ENCODE measurements around the gene SGPP2.

The SGPP2 gene

DNA sequence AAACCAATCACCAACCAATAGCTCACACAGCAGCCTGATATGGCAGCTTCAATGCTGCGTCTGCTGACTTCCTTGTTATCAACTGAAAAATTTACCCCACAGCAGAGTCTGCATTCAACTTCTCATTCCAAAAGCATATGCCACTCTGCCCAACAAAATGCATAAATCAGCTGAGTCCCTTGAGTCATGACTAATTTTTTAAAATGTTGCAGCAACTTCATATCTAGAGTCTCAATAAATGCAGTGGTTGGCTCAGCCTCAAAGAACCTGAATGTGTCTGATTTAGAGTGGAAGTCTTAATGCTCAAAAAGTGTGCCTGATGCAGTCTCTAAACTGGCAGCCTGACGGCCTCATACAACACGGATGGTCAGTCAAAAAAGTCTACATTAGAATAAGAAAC lies 185.0 kb downstream of the SGPP2 start:
- TF ChIP-seq, protein P1, sequence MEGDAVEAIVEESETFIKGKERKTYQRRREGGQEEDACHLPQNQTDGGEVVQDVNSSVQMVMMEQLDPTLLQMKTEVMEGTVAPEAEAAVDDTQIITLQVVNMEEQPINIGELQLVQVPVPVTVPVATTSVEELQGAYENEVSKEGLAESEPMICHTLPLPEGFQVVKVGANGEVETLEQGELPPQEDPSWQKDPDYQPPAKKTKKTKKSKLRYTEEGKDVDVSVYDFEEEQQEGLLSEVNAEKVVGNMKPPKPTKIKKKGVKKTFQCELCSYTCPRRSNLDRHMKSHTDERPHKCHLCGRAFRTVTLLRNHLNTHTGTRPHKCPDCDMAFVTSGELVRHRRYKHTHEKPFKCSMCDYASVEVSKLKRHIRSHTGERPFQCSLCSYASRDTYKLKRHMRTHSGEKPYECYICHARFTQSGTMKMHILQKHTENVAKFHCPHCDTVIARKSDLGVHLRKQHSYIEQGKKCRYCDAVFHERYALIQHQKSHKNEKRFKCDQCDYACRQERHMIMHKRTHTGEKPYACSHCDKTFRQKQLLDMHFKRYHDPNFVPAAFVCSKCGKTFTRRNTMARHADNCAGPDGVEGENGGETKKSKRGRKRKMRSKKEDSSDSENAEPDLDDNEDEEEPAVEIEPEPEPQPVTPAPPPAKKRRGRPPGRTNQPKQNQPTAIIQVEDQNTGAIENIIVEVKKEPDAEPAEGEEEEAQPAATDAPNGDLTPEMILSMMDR (IDR thresholded peaks at IDR 0.05; ENCODE audit: low read depth, low read length): no peak
- no peak overlapping the region for H3K4me3 ChIP-seq (replicated peaks in 1 of 2; ENCODE audit: low read depth in 2 of 2, low read length in 2 of 2)
- DNase-seq (ENCODE audit: low read depth in 2 of 2): peak; percentile 51 to 56
